HTR-8/SVneo (cell line): Measurements from ENCODE around the gene CPS1.

Experiments
- DNase-seq: peaks from one replicate; pipeline ENCODE4 v3.0.0; 2011; ENCODE audit warnings: low spot score, mixed read lengths; ENCODE audit not compliant: insufficient read length
- FAIRE-seq: peaks from 2 replicates; lab custom pipeline; 2011; peaks lifted over from hg19 to GRCh38; lab: Jason Lieb, UNC

Gene CPS1

GRCh38 chr2:210598219-210598618 is 41.8 kb downstream of the CPS1 start:
- FAIRE-seq (no peak), DNase-seq (no peak)

- DNase-seq (no peak), FAIRE-seq (no peak)
Measured at GRCh38 chr2:210599476-210599875, 43.1 kb downstream of the CPS1 start.

- FAIRE-seq = no peak
- no peak for DNase-seq
Measured at GRCh38 chr2:210604666-210605065, 48.3 kb downstream of the CPS1 start.

GRCh38 chr2:210606001-210606400 is 49.6 kb downstream of the CPS1 start:
- no peak for FAIRE-seq
- no peak for DNase-seq

- no peak for DNase-seq
- no peak for FAIRE-seq
Measured at GRCh38 chr2:210611466-210611865, 55.1 kb downstream of the CPS1 start.

GRCh38 chr2:210616074-210616473 is 59.7 kb downstream of the CPS1 start:
- FAIRE-seq = no peak

GRCh38 chr2:210617318-210617717 is 60.9 kb downstream of the CPS1 start:
- FAIRE-seq (no peak), DNase-seq (no peak)

More at GRCh38 chr2:210616074-210616473, 59.7 kb downstream of the CPS1 start:
- no peak for DNase-seq

GRCh38 chr2:210617732-210618330 is 61.4 kb downstream of the CPS1 start:
- no peak for FAIRE-seq
- peak; percentile 14 for DNase-seq

- FAIRE-seq (no peak), DNase-seq (no peak)
Measured at GRCh38 chr2:210620456-210620855, 64.1 kb downstream of the CPS1 start.

GRCh38 chr2:210623506-210623905 is 67.1 kb downstream of the CPS1 start:
- FAIRE-seq (no peak), DNase-seq (no peak)

GRCh38 chr2:210626849-210627248 is 70.5 kb downstream of the CPS1 start:
- DNase-seq = no peak
- no peak for FAIRE-seq

GRCh38 chr2:210630873-210631560 is 74.6 kb downstream of the CPS1 start:
- FAIRE-seq (no peak), DNase-seq (no peak)

- FAIRE-seq (no peak), DNase-seq (no peak)
Measured at GRCh38 chr2:210633699-210634098, 77.3 kb downstream of the CPS1 start.

GRCh38 chr2:210635257-210635656 is 78.9 kb downstream of the CPS1 start:
- DNase-seq (no peak), FAIRE-seq (no peak)

- FAIRE-seq = no peak
- no peak for DNase-seq
Measured at GRCh38 chr2:210642333-210642732, 85.9 kb downstream of the CPS1 start.

- FAIRE-seq (no peak), DNase-seq (no peak)
Measured at GRCh38 chr2:210647151-210647550, 90.8 kb downstream of the CPS1 start.

- FAIRE-seq (no peak), DNase-seq (no peak)
Measured at GRCh38 chr2:210654091-210654490, 97.7 kb downstream of the CPS1 start.

GRCh38 chr2:210655229-210655975 is 99.0 kb downstream of the CPS1 start:
- DNase-seq (no peak), FAIRE-seq (no peak)

GRCh38 chr2:210657874-210658273 is 101.5 kb downstream of the CPS1 start:
- DNase-seq (no peak), FAIRE-seq (no peak)

GRCh38 chr2:210660751-210661150 is 104.4 kb downstream of the CPS1 start:
- no peak for FAIRE-seq

GRCh38 chr2:210662560-210662959 is 106.2 kb downstream of the CPS1 start:
- no peak for FAIRE-seq
- DNase-seq = no peak

More at GRCh38 chr2:210660751-210661150, 104.4 kb downstream of the CPS1 start:
- DNase-seq = no peak
